H1 (cell line): ENCODE data around the gene NIN. TPM values are rescaled to one million over a fixed set of nuclear protein-coding genes. Genes with fewer than 3 reads are reported as not detected.

ENCODE experiments used
- CTCF ChIA-PET: fragments of 300-600 bp; sonication (Branson Sonifier 250); formaldehyde crosslinking; loops from one replicate; lab custom pipeline; 2021; ENCODE audit not compliant: partially characterized antibody; lab: Charles Lee
- POLR2A ChIA-PET: fragments of 300-600 bp; sonication (Branson Sonifier 250); formaldehyde crosslinking; loops from one replicate; lab custom pipeline; 2021; ENCODE audit warnings: inconsistent platforms; ENCODE audit not compliant: partially characterized antibody; lab: Charles Lee
- DNase-seq, 2 experiments: peaks; one replicate each; pipeline versions ENCODE4 v3.0.0 to v3.0.0-alpha.2; 2010 to 2022; ENCODE audit warnings: low spot score in 2 of 2, low read depth in 1 of 2, mixed read lengths in 1 of 2
- FAIRE-seq: peaks from 2 replicates; lab custom pipeline; 2011; peaks lifted over from hg19 to GRCh38; lab: Jason Lieb, UNC
- H2AFZ ChIP-seq: 2 replicates; pipeline ENCODE4 v1.8.1; 2012; ENCODE audit warnings: low read length, inconsistent platforms
- H2AK5ac ChIP-seq: 2 replicates; pipeline ENCODE4 v1.6.1; 2013; ENCODE audit warnings: low read depth, low read length
- H2BK120ac ChIP-seq: replicated peaks from 2 replicates; pipeline ENCODE3; 2013; ENCODE audit warnings: low read depth, low read length, inconsistent platforms
- H2BK12ac ChIP-seq: 2 replicates; pipeline ENCODE4 v1.6.1; 2013; ENCODE audit warnings: low read depth, low read length
- H2BK15ac ChIP-seq: 2 replicates; pipeline ENCODE4 v1.6.1; 2013; ENCODE audit warnings: low read length
- H2BK20ac ChIP-seq: 2 replicates; pipeline ENCODE4 v1.6.1; 2013; ENCODE audit warnings: low read length
- H2BK5ac ChIP-seq: 2 replicates; pipeline ENCODE4 v1.6.1; 2013; ENCODE audit warnings: low read depth, low read length
- H3K14ac ChIP-seq: 2 replicates; pipeline ENCODE4 v1.6.1; 2013; ENCODE audit warnings: inconsistent platforms; ENCODE audit not compliant: insufficient read length
- H3K18ac ChIP-seq: 2 replicates; pipeline ENCODE4 v1.6.1; 2013; ENCODE audit warnings: low read length; ENCODE audit errors: extremely low read depth
- H3K23ac ChIP-seq: 2 replicates; pipeline ENCODE4 v1.6.1; 2013; ENCODE audit warnings: inconsistent platforms; ENCODE audit not compliant: insufficient read length
- H3K23me2 ChIP-seq: 2 replicates; pipeline ENCODE4 v1.6.1; 2013; ENCODE audit warnings: low read depth, low read length
- H3K27ac ChIP-seq: 2 replicates; pipeline ENCODE4 v1.6.1; 2011; ENCODE audit warnings: low read depth, low read length, inconsistent platforms
- H3K27me3 ChIP-seq, 4 experiments: replicated peaks in 1 of 4; 1 replicate in 1 of 4; 2 replicates in 3 of 4; pipeline versions ENCODE4 v1.6.1 to v1.8.1; 2011 to 2013; ENCODE audit warnings: low read length in 3 of 4, mild to moderate bottlenecking in 3 of 4, inconsistent platforms in 2 of 4, mixed read lengths in 2 of 4, moderate library complexity in 1 of 4; ENCODE audit not compliant: control insufficient read depth in 3 of 4, insufficient read depth in 3 of 4; ENCODE audit errors: extremely low read depth in 1 of 4
- H3K36me3 ChIP-seq, 4 experiments: 2 replicates each; pipeline versions ENCODE4 v1.6.1 to v1.8.1; 2011 to 2013; ENCODE audit warnings: mild to moderate bottlenecking in 4 of 4, low read length in 3 of 4, moderate library complexity in 2 of 4, control low read depth in 1 of 4, inconsistent platforms in 1 of 4; ENCODE audit not compliant: insufficient read depth in 4 of 4, control insufficient read depth in 2 of 4
- H3K4ac ChIP-seq: replicated peaks from 2 replicates; pipeline ENCODE3; 2013; ENCODE audit warnings: low read length, low read depth, mixed read lengths, inconsistent platforms; ENCODE audit not compliant: insufficient read length
- H3K4me1 ChIP-seq, 4 experiments: replicated peaks in 1 of 4; 1 replicate in 1 of 4; 2 replicates in 3 of 4; pipeline versions ENCODE4 v1.6.1 to v1.8.1; 2011 to 2013; ENCODE audit warnings: low read length in 3 of 4, inconsistent platforms in 2 of 4, mixed read lengths in 1 of 4; ENCODE audit not compliant: insufficient read depth in 4 of 4, control insufficient read depth in 3 of 4
- H3K4me2 ChIP-seq, 2 experiments: 2 replicates each; pipeline versions ENCODE4 v1.6.1 to v1.8.1; 2011 to 2013; ENCODE audit warnings: low read depth in 2 of 2, low read length in 2 of 2, control low read depth in 1 of 2, inconsistent platforms in 1 of 2, mild to moderate bottlenecking in 1 of 2; ENCODE audit not compliant: insufficient read depth in 1 of 2
- H3K4me3 ChIP-seq, 4 experiments: fragments of 200-600, 300-600 bp in 1 of 4; sonication (generic), shearing (Covaris generic), sonication (Bioruptor Twin) in 1 of 4; 2 replicates each; pipeline versions ENCODE4 v1.5.1 to v1.8.1; 2011 to 2016; ENCODE audit warnings: low read length in 4 of 4, low read depth in 3 of 4, control low read depth in 2 of 4, inconsistent platforms in 2 of 4, mild to moderate bottlenecking in 2 of 4, mixed read lengths in 1 of 4, moderate library complexity in 1 of 4; ENCODE audit not compliant: insufficient read depth in 2 of 4; ENCODE audit errors: extremely low read depth in 1 of 4
- H3K56ac ChIP-seq: replicated peaks from 2 replicates; pipeline ENCODE3; 2013; ENCODE audit warnings: low read depth, mild to moderate bottlenecking, mixed read lengths, low read length, inconsistent platforms; ENCODE audit not compliant: insufficient read length
- H3K79me1 ChIP-seq: 2 replicates; pipeline ENCODE4 v1.6.1; 2013; ENCODE audit warnings: low read depth, low read length, control low read depth
- H3K79me2 ChIP-seq, 2 experiments: 2 replicates each; pipeline versions ENCODE4 v1.6.1 to v1.8.1; 2012 to 2013; ENCODE audit warnings: low read length in 2 of 2, mild to moderate bottlenecking in 2 of 2, inconsistent platforms in 1 of 2; ENCODE audit not compliant: insufficient read depth in 2 of 2, control insufficient read depth in 1 of 2
- H3K9ac ChIP-seq, 4 experiments: replicated peaks in 1 of 4; 1 replicate in 1 of 4; 2 replicates in 3 of 4; pipeline versions ENCODE4 v1.6.1 to v1.8.1; 2011 to 2013; ENCODE audit warnings: low read depth in 3 of 4, low read length in 3 of 4, control low read depth in 2 of 4, mild to moderate bottlenecking in 2 of 4, moderate library complexity in 2 of 4, inconsistent platforms in 1 of 4; ENCODE audit errors: extremely low read depth in 1 of 4
- H3K9me3 ChIP-seq, 2 experiments: 2 replicates each; pipeline versions ENCODE4 v1.6.1 to v1.8.1; 2012 to 2013; ENCODE audit warnings: mild to moderate bottlenecking in 2 of 2, moderate library complexity in 2 of 2, control low read depth in 1 of 2, inconsistent platforms in 1 of 2, low read depth in 1 of 2, low read length in 1 of 2, mixed read lengths in 1 of 2; ENCODE audit not compliant: insufficient read depth in 2 of 2
- H4K20me1 ChIP-seq, 2 experiments: replicated peaks in 1 of 2; 2 replicates each; pipeline versions ENCODE3 to v1.8.1; 2011 to 2013; ENCODE audit warnings: inconsistent platforms in 2 of 2, low read length in 2 of 2, mild to moderate bottlenecking in 1 of 2; ENCODE audit not compliant: insufficient read depth in 2 of 2, control insufficient read depth in 1 of 2
- H4K5ac ChIP-seq: 2 replicates; pipeline ENCODE4 v1.6.1; 2013; ENCODE audit warnings: low read length, low read depth, mixed read lengths, inconsistent platforms; ENCODE audit not compliant: insufficient read length
- H4K8ac ChIP-seq: 2 replicates; pipeline ENCODE4 v1.8.0; 2013; ENCODE audit warnings: mild to moderate bottlenecking, moderate library complexity, low read length, inconsistent platforms; ENCODE audit not compliant: insufficient read depth; ENCODE audit errors: extremely low read depth
- H4K91ac ChIP-seq: replicated peaks from 2 replicates; pipeline ENCODE3; 2013; ENCODE audit warnings: low read length, mixed read lengths, inconsistent platforms; ENCODE audit not compliant: insufficient read length
- FOSL1 ChIP-seq: IDR thresholded peaks from 2 replicates; pipeline ENCODE4 v1.6.1; 2011; ENCODE audit warnings: mild to moderate bottlenecking, low read depth, low read length, moderate library complexity; ENCODE audit not compliant: insufficient read depth
- KDM1A ChIP-seq: fragments of 200-600, 300-600 bp; sonication (generic); IDR thresholded peaks from 2 replicates; pipeline ENCODE4 v1.7.1; 2016; ENCODE audit warnings: mild to moderate bottlenecking, low read length, borderline replicate concordance
- KDM4A ChIP-seq: IDR thresholded peaks from one replicate; pipeline ENCODE4 v1.7.1; 2012; ENCODE audit warnings: low read depth, mild to moderate bottlenecking, moderate library complexity, low read length, inconsistent platforms; ENCODE audit not compliant: severe bottlenecking
- SIRT6 ChIP-seq: IDR thresholded peaks from one replicate; pipeline ENCODE4 v1.7.1; 2012; ENCODE audit warnings: low read length, inconsistent platforms
- SP4 ChIP-seq: IDR thresholded peaks from 2 replicates; pipeline ENCODE4 v1.6.1; 2012; ENCODE audit warnings: low read length, inconsistent platforms
- TAF7 ChIP-seq: optimal IDR thresholded peaks from 2 replicates; pipeline ENCODE3; 2011; ENCODE audit warnings: low read depth, mild to moderate bottlenecking, inconsistent platforms, low read length, moderate library complexity, borderline replicate concordance
- WGBS, 2 experiments: shearing (Covaris generic) in 1 of 2; methylation state at CpG; one replicate each; pipeline versions ENCODE4 v1.1.6 to v1.1.7; 2013 to 2015; ENCODE audit warnings: low lambda C conversion rate in 2 of 2, mixed read lengths in 2 of 2, inconsistent platforms in 1 of 2, low coverage in 1 of 2, missing lambda C conversion rate in 1 of 2; ENCODE audit not compliant: insufficient replicate concordance in 2 of 2, insufficient coverage in 1 of 2, insufficient read length in 1 of 2; ENCODE audit errors: extremely low coverage in 1 of 2, missing lambda C conversion rate in 1 of 2; 5-methylcytosine and 5-hydroxymethylcytosine counted together
- polyA plus RNA-seq, 7 experiments: library from polyadenylated mRNA; depleted of rRNA in 3 of 7; stranded (reverse) in 5 of 7; unstranded in 2 of 7; fragments of >200 nt in 5 of 7; fragments of 200-250 nt in 2 of 7; gene quantifications; 1 replicate in 5 of 7; 2 replicates in 1 of 7; 4 replicates in 1 of 7; pipeline versions ENCODE4 v1.2.1 to v1.2.3, GENCODE V29; 2011 to 2013; ENCODE audit warnings: missing spikeins in 2 of 7, mixed read lengths in 2 of 7
- total RNA-seq: library from RNA; stranded (reverse); fragmentation: NEBNext Ultra II Directional; extraction: Animal tissue kit (Norgen Biotek cat#: 25700); gene quantifications from 2 replicates; pipeline ENCODE4 v1.2.1, GENCODE V29; 2021
- TF ChIP-seq, protein P1 (sequence below): IDR thresholded peaks from 2 replicates; pipeline ENCODE4 v1.6.1; 2012; ENCODE audit warnings: low read length, inconsistent platforms
- TF ChIP-seq, protein P2 (sequence below), 3 experiments: IDR thresholded peaks; 1 replicate in 2 of 3; 2 replicates in 1 of 3; pipeline versions ENCODE4 v1.5.1 to v1.6.1; 2011; ENCODE audit warnings: low read length in 3 of 3, mild to moderate bottlenecking in 3 of 3, inconsistent platforms in 2 of 3, low read depth in 1 of 3, moderate library complexity in 1 of 3; ENCODE audit not compliant: insufficient read depth in 1 of 3; ENCODE audit errors: control extremely low read depth in 1 of 3

The NIN gene
- total and polyA plus RNA-seq, 2 of the 8 experiments (the other 6 are each of a cell fraction or from before 2014, with no cell fraction given), result 3.2 to 21.3 TPM

GRCh38 chr14:50774542-50775267 lies 56.3 kb downstream of the NIN start:
- no peaks in the 10 kb centered on the region for H3K9me3 ChIP-seq
- POLR2A ChIA-PET, result interaction anchor here (0.9 to 1.9 kb wide), 2 partner anchors 106 to 451 kb away, joined by 3 to 4 read pairs; partner anchors contain the start of gene SAV1
- no peak for FAIRE-seq
- no peak for TF ChIP-seq SP4
- no peak for TF ChIP-seq FOSL1
- TF ChIP-seq KDM1A, result no peak
- TF ChIP-seq, protein P1, sequence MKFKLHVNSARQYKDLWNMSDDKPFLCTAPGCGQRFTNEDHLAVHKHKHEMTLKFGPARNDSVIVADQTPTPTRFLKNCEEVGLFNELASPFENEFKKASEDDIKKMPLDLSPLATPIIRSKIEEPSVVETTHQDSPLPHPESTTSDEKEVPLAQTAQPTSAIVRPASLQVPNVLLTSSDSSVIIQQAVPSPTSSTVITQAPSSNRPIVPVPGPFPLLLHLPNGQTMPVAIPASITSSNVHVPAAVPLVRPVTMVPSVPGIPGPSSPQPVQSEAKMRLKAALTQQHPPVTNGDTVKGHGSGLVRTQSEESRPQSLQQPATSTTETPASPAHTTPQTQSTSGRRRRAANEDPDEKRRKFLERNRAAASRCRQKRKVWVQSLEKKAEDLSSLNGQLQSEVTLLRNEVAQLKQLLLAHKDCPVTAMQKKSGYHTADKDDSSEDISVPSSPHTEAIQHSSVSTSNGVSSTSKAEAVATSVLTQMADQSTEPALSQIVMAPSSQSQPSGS, result no peak
- no peak for TF ChIP-seq SIRT6
- TF ChIP-seq TAF7, result no peak
- TF ChIP-seq, protein P2, sequence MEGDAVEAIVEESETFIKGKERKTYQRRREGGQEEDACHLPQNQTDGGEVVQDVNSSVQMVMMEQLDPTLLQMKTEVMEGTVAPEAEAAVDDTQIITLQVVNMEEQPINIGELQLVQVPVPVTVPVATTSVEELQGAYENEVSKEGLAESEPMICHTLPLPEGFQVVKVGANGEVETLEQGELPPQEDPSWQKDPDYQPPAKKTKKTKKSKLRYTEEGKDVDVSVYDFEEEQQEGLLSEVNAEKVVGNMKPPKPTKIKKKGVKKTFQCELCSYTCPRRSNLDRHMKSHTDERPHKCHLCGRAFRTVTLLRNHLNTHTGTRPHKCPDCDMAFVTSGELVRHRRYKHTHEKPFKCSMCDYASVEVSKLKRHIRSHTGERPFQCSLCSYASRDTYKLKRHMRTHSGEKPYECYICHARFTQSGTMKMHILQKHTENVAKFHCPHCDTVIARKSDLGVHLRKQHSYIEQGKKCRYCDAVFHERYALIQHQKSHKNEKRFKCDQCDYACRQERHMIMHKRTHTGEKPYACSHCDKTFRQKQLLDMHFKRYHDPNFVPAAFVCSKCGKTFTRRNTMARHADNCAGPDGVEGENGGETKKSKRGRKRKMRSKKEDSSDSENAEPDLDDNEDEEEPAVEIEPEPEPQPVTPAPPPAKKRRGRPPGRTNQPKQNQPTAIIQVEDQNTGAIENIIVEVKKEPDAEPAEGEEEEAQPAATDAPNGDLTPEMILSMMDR (IDR thresholded peaks at IDR 0.05; ENCODE audit: control extremely low read depth in 1 of 3, insufficient read depth in 1 of 3, low read depth in 1 of 3, low read length in 3 of 3), result no peak
- no peak for TF ChIP-seq KDM4A

More at GRCh38 chr14:50774542-50775267, 56.3 kb downstream of the NIN start:
- Histone ChIP-seq H3K18ac (no peak overlapping the region), H2BK5ac (no peak overlapping the region), H3K9ac (no peak overlapping the region), H3K4me1 (no peaks in the 10 kb centered on the region), H2BK12ac (no peak overlapping the region), H3K4me3 (no peak overlapping the region), H2BK20ac (no peak overlapping the region), H3K23me2 (no peaks in the 10 kb centered on the region), H4K5ac (no peak overlapping the region), H4K20me1 (no peaks in the 10 kb centered on the region), H3K23ac (no peak overlapping the region), H3K56ac (no peak overlapping the region), H2AK5ac (no peak overlapping the region), H3K79me2 (no peaks in the 10 kb centered on the region), H3K4ac (no peak overlapping the region), H4K8ac (no peak overlapping the region), H2BK15ac (no peak overlapping the region), H3K36me3 (peaks cover 0 to 23% (median 14%) of the 10 kb centered on the region in 4 experiments; a peak in 7 of 8 replicates), H2BK120ac (no peak overlapping the region), H4K91ac (no peak overlapping the region), H3K14ac (no peak overlapping the region), H2AFZ (no peak overlapping the region), H3K4me2 (no peak overlapping the region), H3K27me3 (no peaks in the 10 kb centered on the region), H3K27ac (no peak overlapping the region), H3K79me1 (no peaks in the 10 kb centered on the region)
- CTCF ChIA-PET, result interaction anchor here (0.6 to 8.5 kb wide), 32 partner anchors 9 to 456 kb away, joined by 3 to 102 read pairs (median 5); partner anchors contain the start of gene ATL1
- 94% methylated on average over 8 of the region's 8 CpGs; no CpG with 5 or more reads in 1 of the 2 experiments for WGBS, 2 experiments
- DNase-seq, result no peak
